Erythroblast (primary cell): ENCODE data around the gene TMEM8B.

Source experiments
- GATA1 ChIP-seq: IDR thresholded peaks from 2 replicates; pipeline ENCODE4 v1.6.1; 2011; ENCODE audit warnings: low read depth, mild to moderate bottlenecking, control low read depth, low read length, moderate library complexity
- POLR2A ChIP-seq: IDR thresholded peaks from 2 replicates; pipeline ENCODE4 v1.6.1; 2011; ENCODE audit warnings: mild to moderate bottlenecking, low read length

DNA sequence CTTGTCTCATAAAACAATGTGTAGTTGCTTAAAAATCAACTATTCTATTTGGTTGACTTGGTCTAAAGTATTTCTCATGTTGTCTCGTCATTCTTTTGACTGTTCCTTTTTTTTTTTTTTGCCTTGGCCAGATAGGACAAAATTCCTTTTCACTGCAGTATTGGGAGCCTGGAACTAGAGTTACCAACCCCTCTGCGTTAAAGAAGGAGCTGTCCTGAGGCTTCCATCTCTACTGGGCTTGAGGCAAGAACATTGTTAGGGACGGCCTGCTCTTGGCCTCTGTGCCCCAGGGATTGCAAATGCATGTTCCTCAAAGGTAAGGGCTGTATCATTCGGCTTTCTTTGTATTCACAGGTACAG lies 39.0 kb upstream of the TMEM8B start:
- TF ChIP-seq POLR2A, result no peak
- TF ChIP-seq GATA1, result no peak
